Cardiac septum (tissue), 1 donor: ENCODE data around the gene CD83. TPM values are rescaled to one million over a fixed set of nuclear protein-coding genes. Genes with fewer than 3 reads are reported as not detected.

ENCODE experiments used
- DNase-seq: peaks from one replicate; pipeline ENCODE4 v3.0.0-alpha.2; 2020; ENCODE audit warnings: low spot score
- intact Hi-C: fragments of 100-400 bp; cut with DNase I; formaldehyde crosslinking; loops from one replicate; pipeline ENCODE4 v1.14.0; 2022
- total RNA-seq: library from RNA; stranded (reverse); fragmentation: NEBNext Ultra II Directional; extraction: Animal tissue kit (Norgen Biotek cat#: 25700); gene quantifications from one replicate; pipeline ENCODE4 v1.2.1, GENCODE V29; 2021
- donor health status: DM: no; HTN: no; CAD: no.

The CD83 gene
- total RNA-seq, 1 donor from 2014 or later, result 1.7 TPM

GRCh38 chr6:14118446-14118845 is 874 bp downstream of the CD83 start:
- intact Hi-C loops, result no loop called here
- no peak for DNase-seq

- intact Hi-C loops, result loop anchor here (10.0 kb wide), 1 partner anchor 1505 kb away; no protein-coding TSS in a partner anchor
- DNase-seq, result no peak
Measured at GRCh38 chr6:14119784-14120183, 2.2 kb downstream of the CD83 start.

- DNase-seq, result no peak
- intact Hi-C loops, result loop anchor here (10.0 kb wide), 1 partner anchor 1504 kb away; no protein-coding TSS in a partner anchor
Measured at GRCh38 chr6:14120546-14120945, 3.0 kb downstream of the CD83 start.

- intact Hi-C loops, result loop anchor here (10.0 kb wide), 1 partner anchor 1503 kb away; no protein-coding TSS in a partner anchor
- no peak for DNase-seq
Measured at GRCh38 chr6:14121936-14122344, 4.4 kb downstream of the CD83 start.

- DNase-seq, result no peak
- intact Hi-C loops, result loop anchor here (10.0 kb wide), 1 partner anchor 1501 kb away; no protein-coding TSS in a partner anchor
Measured at GRCh38 chr6:14123386-14124111, 6.0 kb downstream of the CD83 start.

GRCh38 chr6:14125346-14125745 is 7.8 kb downstream of the CD83 start:
- intact Hi-C loops, result loop anchor here (10.0 kb wide), 1 partner anchor 1499 kb away; no protein-coding TSS in a partner anchor
- no peak for DNase-seq

GRCh38 chr6:14126191-14126590 is 8.6 kb downstream of the CD83 start:
- intact Hi-C loops, result loop anchor here (10.0 kb wide), 1 partner anchor 1499 kb away; no protein-coding TSS in a partner anchor
- DNase-seq, result no peak

DNA sequence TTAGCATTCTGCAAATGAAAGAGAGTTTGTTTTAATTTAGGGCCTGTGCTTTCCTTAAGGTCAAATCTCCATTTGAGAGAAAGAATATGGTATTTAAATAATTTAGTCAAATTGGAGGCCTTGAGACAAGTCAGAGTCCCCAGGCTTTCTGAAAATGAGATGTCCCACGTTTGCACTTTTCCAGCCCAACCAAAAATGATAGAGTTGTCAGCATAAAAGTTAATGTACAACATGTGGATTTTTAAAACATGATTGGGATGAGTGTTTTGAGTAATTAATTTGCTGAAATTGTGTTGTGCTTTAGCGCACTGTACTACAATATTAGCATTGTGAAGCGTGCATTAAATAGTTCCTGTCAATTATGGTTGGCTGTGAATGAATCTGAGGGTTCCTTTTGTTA is 10.0 kb downstream of the CD83 start:
- intact Hi-C loops, result loop anchor here (10.0 kb wide), 1 partner anchor 1497 kb away; no protein-coding TSS in a partner anchor
- no peak for DNase-seq

DNA sequence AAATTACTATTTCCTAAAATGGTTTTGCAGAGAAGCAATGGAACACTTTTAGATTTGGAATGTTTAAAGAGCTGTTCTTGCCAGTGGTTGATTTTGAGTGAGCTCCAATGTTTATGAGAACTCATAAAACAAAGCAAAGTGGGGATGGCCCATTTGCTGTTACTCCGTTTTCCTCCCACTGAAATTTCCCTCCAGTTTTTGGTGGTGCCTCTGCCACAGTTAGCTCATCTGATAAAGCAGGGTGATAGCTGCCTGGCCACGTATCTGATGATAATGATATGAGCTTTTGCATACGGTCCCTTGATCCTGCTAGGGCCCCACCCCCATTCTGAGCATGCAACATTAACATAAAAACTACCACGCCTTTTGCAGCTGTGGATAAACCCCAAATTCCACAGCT is 10.4 kb downstream of the CD83 start:
- intact Hi-C loops, result loop anchor here (10.0 kb wide), 1 partner anchor 1497 kb away; no protein-coding TSS in a partner anchor
- DNase-seq, result no peak

DNA sequence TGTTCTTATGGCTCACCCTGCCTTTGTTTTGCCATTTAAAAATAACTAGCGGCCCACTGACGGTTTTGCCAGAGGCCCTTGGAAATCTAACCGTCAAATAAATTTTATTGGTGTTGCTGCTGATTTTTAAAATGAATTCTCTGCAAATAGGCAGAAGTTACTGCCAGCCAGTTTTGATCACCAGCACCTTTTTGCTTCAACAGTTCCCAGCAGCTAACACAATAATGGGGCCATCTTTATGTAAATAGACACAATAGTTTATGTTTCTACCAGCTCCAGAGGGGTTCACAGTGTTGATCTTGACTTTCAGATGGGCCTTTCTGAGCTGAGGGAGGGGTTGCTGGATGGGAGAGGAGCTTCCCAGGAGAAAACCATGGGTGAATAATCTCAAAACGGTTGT is 11.2 kb downstream of the CD83 start:
- DNase-seq, result no peak
- intact Hi-C loops, result loop anchor here (10.0 kb wide), 1 partner anchor 1496 kb away; no protein-coding TSS in a partner anchor

- no peak for DNase-seq
- intact Hi-C loops, result loop anchor here (10.0 kb wide), 1 partner anchor 1495 kb away; no protein-coding TSS in a partner anchor
Measured at GRCh38 chr6:14129575-14129974, 12.0 kb downstream of the CD83 start.

DNA sequence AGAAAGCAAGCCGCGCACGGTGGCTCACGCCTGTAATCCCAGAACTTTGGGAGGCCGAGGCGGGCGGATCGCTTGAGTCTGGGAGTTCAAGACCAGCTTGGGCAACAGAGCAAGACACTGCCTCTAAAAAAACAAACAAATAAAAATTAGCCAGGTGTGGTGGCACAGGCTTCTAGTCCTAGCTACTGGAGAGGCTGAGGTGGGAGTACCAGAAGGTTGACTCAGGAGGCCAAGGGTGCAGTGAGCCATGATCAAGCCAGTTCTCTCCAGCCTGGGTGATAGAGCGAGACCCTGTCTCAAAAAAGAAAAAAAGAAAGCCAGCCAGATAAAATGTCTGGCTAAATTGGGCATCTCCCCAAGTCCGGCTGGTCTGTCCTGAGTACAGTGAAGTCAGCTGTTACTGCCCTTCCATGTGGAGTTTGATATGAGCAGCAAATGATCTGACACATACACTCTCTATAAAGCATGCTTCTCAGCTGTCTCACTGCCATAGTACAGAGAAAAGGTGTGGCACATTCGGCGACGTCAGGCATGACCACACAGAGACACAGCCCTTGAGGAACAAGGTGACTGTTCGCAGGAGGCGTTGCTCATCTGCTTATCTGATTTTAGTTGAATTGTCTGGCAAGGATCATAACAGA is 13.0 kb downstream of the CD83 start:
- intact Hi-C loops, result no loop called here
- no peak for DNase-seq

- intact Hi-C loops, result no loop called here
- no peak for DNase-seq
Measured at GRCh38 chr6:14131579-14131978, 14.0 kb downstream of the CD83 start.

DNA sequence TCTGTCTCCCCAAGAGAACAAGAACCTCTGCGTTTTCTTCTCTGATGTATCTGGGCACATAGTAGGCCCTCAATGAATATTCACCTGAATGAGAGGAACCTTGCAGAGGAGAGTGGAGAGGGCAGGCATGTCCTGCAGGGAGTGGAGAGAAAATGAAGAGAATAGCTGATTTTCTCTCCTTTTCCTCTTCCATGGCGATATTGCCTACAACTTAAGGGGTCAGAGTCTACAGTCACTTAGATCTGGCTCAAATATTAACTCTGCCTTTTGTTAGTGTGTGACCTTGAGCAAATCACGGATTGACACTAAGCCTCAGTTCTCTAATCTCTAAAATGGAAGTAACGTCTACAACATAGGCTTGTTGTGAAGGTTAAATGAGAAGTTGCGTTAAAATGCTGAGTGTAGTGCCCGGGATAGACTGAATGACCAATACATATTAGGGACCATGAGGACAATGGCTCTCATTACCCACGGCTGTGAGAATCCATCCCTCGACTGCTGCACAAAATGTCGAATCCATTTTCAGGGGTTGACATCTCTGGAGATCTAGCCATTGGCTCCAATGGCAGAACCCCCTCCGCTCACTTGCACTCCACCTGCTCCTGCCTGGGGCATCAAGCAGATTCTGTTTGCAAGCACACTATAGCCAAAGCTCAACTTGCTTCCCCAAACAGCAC is 14.8 kb downstream of the CD83 start:
- intact Hi-C loops, result no loop called here
- DNase-seq, result no peak

- intact Hi-C loops, result no loop called here
- DNase-seq, result no peak
Measured at GRCh38 chr6:14132921-14133275, 15.3 kb downstream of the CD83 start.

- intact Hi-C loops, result no loop called here
Measured at GRCh38 chr6:14134211-14134910, 16.8 kb downstream of the CD83 start.

GRCh38 chr6:14135893-14136539 is 18.4 kb downstream of the CD83 start:
- no peak for DNase-seq
- intact Hi-C loops, result no loop called here

More at GRCh38 chr6:14134211-14134910, 16.8 kb downstream of the CD83 start:
- no peak for DNase-seq

DNA sequence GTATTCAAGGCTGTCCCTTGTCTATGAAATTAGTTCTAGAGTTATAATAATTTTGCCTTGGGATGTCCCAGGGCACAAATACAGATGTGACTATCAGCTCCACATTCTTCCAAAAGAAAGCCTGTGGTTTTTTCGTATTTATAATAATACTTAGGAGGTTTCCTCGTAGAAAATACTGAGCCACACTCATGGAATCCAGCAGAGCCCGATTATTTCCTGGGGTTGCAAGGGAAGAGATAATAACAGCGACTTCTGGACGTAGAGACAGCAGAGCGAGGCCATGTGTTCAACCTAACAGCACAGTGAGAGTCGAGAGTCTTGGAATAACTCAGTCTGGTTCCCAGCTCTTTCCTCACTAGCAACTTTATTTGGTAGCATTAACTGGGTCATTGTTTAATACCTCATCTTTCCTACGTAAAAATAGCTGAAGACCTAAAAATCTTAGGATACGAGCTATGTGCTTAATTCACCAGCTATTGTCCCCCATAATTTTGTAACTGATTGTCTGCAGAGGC is 21.2 kb downstream of the CD83 start:
- DNase-seq, result no peak
- intact Hi-C loops, result no loop called here
